Measurements from ENCODE around the gene ABRACL. TPM values are rescaled to one million over a fixed set of nuclear protein-coding genes. Genes with fewer than 3 reads are reported as not detected.
A peak's percentile ranks its signal among the peaks of the same experiment; 100 is the strongest.
"Not testable (repeated sequence)": the region's sequence is repeated elsewhere in the genome, so short reads cannot be mapped to it uniquely, and the experiment has no call there.

The ABRACL gene
- total RNA-seq, 1 donor from 2014 or later, result 17.2 TPM

DNA sequence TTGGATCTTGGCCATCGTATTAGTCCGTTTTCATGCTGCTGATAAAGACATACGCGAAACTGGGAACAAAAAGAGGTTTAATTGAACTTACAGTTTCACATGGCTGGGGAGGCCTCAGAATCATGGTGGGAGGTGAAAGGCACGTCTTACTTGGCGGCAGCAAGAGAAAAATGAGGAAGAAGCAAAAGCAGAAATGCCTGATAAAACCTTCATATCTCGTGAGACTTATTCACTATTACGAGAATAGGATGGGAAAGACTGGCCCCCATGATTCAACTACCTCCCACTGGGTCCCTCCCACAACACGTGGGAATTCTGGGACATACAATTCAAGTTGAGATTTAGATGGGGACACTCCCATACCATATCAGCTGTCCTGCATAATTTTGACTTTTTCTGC is 20.4 kb upstream of the ABRACL start:
- H3K36me3 ChIP-seq (ENCODE audit: control insufficient read depth in 3 of 3, insufficient read depth in 3 of 3, low read length in 3 of 3), result no peaks in the 10 kb centered on the region
- H3K9me3 ChIP-seq (ENCODE audit: control insufficient read depth in 3 of 3, low read length in 3 of 3), result no peaks in the 10 kb centered on the region
- no peak overlapping the region for H3K9ac ChIP-seq (ENCODE audit: low read depth in 1 of 3, low read length in 3 of 3)
- no peak overlapping the region for H3K27ac ChIP-seq (ENCODE audit: low read depth, low read length)
- no peaks in the 10 kb centered on the region for H3K27me3 ChIP-seq (ENCODE audit: control insufficient read depth in 3 of 3, insufficient read depth in 3 of 3, low read length in 3 of 3)
- no peak overlapping the region for H3K4me3 ChIP-seq (ENCODE audit: low read length in 3 of 3)
- H3K4me1 ChIP-seq (ENCODE audit: control insufficient read depth in 3 of 3, insufficient read depth in 3 of 3, low read length in 3 of 3), result no peaks in the 10 kb centered on the region

DNA sequence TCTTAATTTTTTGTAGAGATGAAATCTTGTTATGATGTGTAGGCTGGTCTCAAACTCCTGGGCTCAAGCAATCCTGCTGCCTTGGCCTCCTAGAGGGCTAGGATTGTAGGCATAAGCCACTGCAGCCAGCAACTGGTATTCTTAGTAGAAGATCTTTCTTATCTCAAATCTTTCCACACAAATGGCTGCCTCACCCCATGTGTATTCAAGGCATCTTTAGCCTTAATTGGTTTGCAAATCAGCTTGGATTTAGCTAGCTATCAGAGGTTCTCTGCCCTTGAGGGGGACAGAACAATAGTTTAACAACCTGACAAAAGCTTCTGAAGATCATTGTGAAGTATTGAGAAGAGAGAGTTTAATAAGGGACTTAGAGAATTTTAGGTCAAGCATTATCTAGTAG is 17.9 kb upstream of the ABRACL start:
- no peak overlapping the region for H3K27ac ChIP-seq (ENCODE audit: low read depth, low read length)
- H3K4me3 ChIP-seq (ENCODE audit: low read length in 3 of 3), result no peak overlapping the region
- H3K27me3 ChIP-seq (ENCODE audit: control insufficient read depth in 3 of 3, insufficient read depth in 3 of 3, low read length in 3 of 3), result no peaks in the 10 kb centered on the region
- no peaks in the 10 kb centered on the region for H3K36me3 ChIP-seq (ENCODE audit: control insufficient read depth in 3 of 3, insufficient read depth in 3 of 3, low read length in 3 of 3)
- no peaks in the 10 kb centered on the region for H3K4me1 ChIP-seq (ENCODE audit: control insufficient read depth in 3 of 3, insufficient read depth in 3 of 3, low read length in 3 of 3)
- H3K9ac ChIP-seq (ENCODE audit: low read depth in 1 of 3, low read length in 3 of 3), result no peak overlapping the region
- no peaks in the 10 kb centered on the region for H3K9me3 ChIP-seq (ENCODE audit: control insufficient read depth in 3 of 3, low read length in 3 of 3)

DNA sequence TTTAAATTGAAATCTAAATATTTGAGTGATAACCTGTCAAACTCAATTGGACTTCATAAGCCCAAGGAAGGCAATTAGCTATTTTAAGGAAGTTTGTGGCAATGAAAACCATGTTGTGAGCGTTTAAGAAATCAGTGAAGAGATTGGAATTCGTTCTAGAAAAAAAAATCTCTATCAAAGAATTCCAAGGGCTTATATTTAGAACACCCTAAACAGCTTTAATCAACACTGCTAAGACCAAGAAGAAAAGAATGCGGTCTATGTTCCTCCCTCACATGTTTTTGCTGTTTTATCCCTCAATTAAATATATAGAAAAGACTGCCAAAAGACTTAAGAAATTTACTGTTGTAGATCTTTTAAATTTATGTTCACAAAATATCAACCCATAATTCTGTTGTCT is 16.6 kb upstream of the ABRACL start:
- H3K36me3 ChIP-seq (ENCODE audit: control insufficient read depth in 3 of 3, insufficient read depth in 3 of 3, low read length in 3 of 3), result no peaks in the 10 kb centered on the region
- H3K27ac ChIP-seq (ENCODE audit: low read depth, low read length), result no peak overlapping the region
- H3K4me3 ChIP-seq (ENCODE audit: low read length in 3 of 3), result no peak overlapping the region

DNA sequence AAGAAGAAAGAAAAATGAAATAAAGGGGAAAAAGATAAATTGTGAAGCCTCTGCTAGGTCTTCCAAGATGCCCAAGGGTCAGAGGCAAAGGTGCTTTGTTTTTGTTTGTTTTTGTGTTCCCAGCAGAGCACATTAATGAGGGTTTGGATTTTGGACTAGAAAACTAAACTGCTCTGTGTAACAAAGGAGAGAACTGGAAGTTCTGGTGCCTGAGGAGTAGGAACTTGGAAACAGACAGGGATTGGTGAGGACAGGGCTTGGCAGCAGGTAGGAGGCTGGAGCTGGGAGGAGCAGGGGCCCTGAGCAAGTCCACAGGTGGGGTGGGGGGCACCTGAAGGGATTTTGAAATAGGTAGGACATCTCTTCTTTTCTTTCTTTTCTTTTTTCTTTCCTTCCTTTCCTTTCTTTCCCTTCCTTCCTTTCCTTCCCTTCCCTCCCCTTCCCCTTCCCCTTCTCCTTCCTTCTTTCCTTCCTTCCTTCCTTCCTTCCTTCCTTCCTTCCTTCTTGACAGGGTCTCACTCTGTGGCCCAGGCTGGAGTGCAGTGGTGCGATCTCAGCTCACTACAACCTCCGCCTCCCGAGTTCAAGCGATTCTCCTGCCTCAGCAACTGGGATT is 15.3 kb upstream of the ABRACL start:
- no peaks in the 10 kb centered on the region for H3K9me3 ChIP-seq (ENCODE audit: control insufficient read depth in 3 of 3, low read length in 3 of 3)
- peaks cover 3 to 11% (median 5%) of the 10 kb centered on the region in 3 donors for H3K4me1 ChIP-seq (ENCODE audit: control insufficient read depth in 3 of 3, insufficient read depth in 3 of 3, low read length in 3 of 3)
- H3K27ac ChIP-seq (ENCODE audit: low read depth, low read length), result no peak overlapping the region
- no peaks in the 10 kb centered on the region for H3K27me3 ChIP-seq (ENCODE audit: control insufficient read depth in 3 of 3, insufficient read depth in 3 of 3, low read length in 3 of 3)
- no peaks in the 10 kb centered on the region for H3K36me3 ChIP-seq (ENCODE audit: control insufficient read depth in 3 of 3, insufficient read depth in 3 of 3, low read length in 3 of 3)
- no peak overlapping the region for H3K9ac ChIP-seq (ENCODE audit: low read depth in 1 of 3, low read length in 3 of 3)
- H3K4me3 ChIP-seq (ENCODE audit: low read length in 3 of 3), result no peak overlapping the region

More for the DNA sequence above, 16.6 kb upstream of the ABRACL start:
- Histone ChIP-seq H3K27me3 (ENCODE audit: control insufficient read depth in 3 of 3, insufficient read depth in 3 of 3, low read length in 3 of 3) (no peaks in the 10 kb centered on the region), H3K9me3 (ENCODE audit: control insufficient read depth in 3 of 3, low read length in 3 of 3) (no peaks in the 10 kb centered on the region), H3K4me1 (ENCODE audit: control insufficient read depth in 3 of 3, insufficient read depth in 3 of 3, low read length in 3 of 3) (peaks cover 0 to 5% (median under 1%) of the 10 kb centered on the region in 3 donors), H3K9ac (ENCODE audit: low read depth in 1 of 3, low read length in 3 of 3) (no peak overlapping the region)

DNA sequence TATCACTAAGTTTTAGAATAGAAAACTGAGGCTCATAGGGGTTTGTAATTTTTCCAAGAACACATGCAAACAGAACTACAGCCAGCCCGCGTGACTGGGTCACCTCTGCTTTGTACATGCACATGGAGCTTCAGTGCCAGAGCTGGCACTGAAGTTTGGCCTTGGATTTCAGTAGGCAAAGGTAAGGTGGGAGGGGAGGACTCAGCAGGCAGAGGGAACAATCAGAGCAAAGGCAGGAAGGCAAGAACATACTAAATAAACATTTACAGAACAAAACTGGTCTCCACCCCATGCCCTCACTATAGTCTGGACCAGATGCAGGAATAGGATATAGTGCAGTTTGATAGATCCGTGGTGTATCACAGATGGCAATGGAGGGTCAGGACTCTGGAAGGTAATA is 13.6 kb upstream of the ABRACL start:
- Histone ChIP-seq H3K27me3 (ENCODE audit: control insufficient read depth in 3 of 3, insufficient read depth in 3 of 3, low read length in 3 of 3) (no peaks in the 10 kb centered on the region), H3K27ac (ENCODE audit: low read depth, low read length) (no peak overlapping the region), H3K36me3 (ENCODE audit: control insufficient read depth in 3 of 3, insufficient read depth in 3 of 3, low read length in 3 of 3) (no peaks in the 10 kb centered on the region), H3K4me3 (ENCODE audit: low read length in 3 of 3) (no peak overlapping the region), H3K4me1 (ENCODE audit: control insufficient read depth in 3 of 3, insufficient read depth in 3 of 3, low read length in 3 of 3) (peaks cover 3 to 11% (median 5%) of the 10 kb centered on the region in 3 donors), H3K9ac (ENCODE audit: low read depth in 1 of 3, low read length in 3 of 3) (no peak overlapping the region), H3K9me3 (ENCODE audit: control insufficient read depth in 3 of 3, low read length in 3 of 3) (no peaks in the 10 kb centered on the region)

DNA sequence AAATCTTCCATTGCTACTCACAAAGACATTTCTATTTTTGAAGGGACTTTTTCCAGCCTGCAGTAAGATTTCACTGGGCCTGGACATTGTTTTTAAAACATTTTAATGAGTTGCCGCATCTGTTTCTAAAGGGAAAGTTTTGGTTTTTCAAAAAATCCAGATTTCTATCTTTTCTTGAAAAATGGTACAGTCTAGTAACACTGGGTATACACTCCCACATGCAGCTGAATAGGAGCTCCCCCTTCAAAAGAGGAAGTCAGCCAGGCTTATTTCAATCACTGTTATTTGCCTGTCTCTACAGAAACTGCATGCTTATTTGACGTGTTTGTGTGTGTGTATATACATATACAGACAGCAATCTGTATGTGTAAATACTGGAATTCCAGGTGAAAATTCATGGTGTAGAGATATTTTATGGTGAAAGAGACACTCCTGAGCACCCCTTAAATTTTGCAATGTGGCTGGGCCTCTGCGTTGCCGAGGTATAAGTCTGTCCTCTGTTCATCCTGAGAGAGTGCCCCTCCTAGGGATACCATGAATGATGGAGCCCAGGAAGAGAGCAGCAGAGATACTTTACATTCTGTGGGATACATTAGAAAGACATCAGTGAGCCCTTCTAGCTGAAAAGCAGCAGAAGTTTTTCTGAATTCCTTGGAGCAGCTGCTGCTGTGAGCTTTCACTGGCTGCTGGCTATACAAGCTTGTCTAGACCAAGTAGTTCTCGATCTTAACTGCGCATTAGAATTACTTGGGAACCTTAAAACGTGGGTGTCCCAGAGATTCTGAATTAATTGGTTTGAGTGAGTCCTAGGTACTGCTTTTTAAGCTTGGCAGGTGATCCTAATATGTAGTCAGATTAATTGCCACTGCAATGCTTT is 12.0 kb upstream of the ABRACL start:
- Histone ChIP-seq H3K36me3 (ENCODE audit: control insufficient read depth in 3 of 3, insufficient read depth in 3 of 3, low read length in 3 of 3) (no peaks in the 10 kb centered on the region), H3K9ac (ENCODE audit: low read depth in 1 of 3, low read length in 3 of 3) (peak overlapping the region in 2 of 3 donors; percentile 18 to 34), H3K27ac (ENCODE audit: low read depth, low read length) (no peak overlapping the region), H3K4me3 (ENCODE audit: low read length in 3 of 3) (no peak overlapping the region), H3K9me3 (ENCODE audit: control insufficient read depth in 3 of 3, low read length in 3 of 3) (no peaks in the 10 kb centered on the region), H3K4me1 (ENCODE audit: control insufficient read depth in 3 of 3, insufficient read depth in 3 of 3, low read length in 3 of 3) (peaks cover 3 to 11% (median 5%) of the 10 kb centered on the region in 3 donors), H3K27me3 (ENCODE audit: control insufficient read depth in 3 of 3, insufficient read depth in 3 of 3, low read length in 3 of 3) (no peaks in the 10 kb centered on the region)

DNA sequence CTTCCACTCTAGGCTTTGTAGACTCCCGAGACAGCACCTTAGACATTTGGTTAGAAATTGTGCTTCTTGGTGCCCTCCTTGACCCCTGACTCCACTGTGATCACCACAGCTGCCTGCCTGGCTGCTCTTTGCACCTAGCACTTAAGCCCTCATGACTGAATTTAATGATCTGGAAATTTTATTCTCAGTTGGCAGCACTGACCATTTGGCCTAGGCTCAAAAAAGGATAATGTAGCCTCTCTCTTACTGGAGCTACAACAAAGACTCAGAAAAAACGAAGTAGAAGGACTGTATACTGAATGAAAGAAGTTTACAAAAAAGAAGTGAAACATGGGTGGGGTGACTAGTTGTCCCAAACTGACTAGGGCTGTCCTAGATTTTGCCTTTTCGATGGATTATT is 11.3 kb upstream of the ABRACL start:
- peak overlapping the region in 1 of 3 donors; percentile 34 for H3K9ac ChIP-seq (ENCODE audit: low read depth in 1 of 3, low read length in 3 of 3)
- H3K36me3 ChIP-seq (ENCODE audit: control insufficient read depth in 3 of 3, insufficient read depth in 3 of 3, low read length in 3 of 3), result no peaks in the 10 kb centered on the region
- no peak overlapping the region for H3K27ac ChIP-seq (ENCODE audit: low read depth, low read length)
- H3K4me3 ChIP-seq (ENCODE audit: low read length in 3 of 3), result no peak overlapping the region
- no peaks in the 10 kb centered on the region for H3K27me3 ChIP-seq (ENCODE audit: control insufficient read depth in 3 of 3, insufficient read depth in 3 of 3, low read length in 3 of 3)
- H3K9me3 ChIP-seq (ENCODE audit: control insufficient read depth in 3 of 3, low read length in 3 of 3), result no peaks in the 10 kb centered on the region
- H3K4me1 ChIP-seq (ENCODE audit: control insufficient read depth in 3 of 3, insufficient read depth in 3 of 3, low read length in 3 of 3), result peaks cover 3 to 11% (median 5%) of the 10 kb centered on the region in 3 donors

DNA sequence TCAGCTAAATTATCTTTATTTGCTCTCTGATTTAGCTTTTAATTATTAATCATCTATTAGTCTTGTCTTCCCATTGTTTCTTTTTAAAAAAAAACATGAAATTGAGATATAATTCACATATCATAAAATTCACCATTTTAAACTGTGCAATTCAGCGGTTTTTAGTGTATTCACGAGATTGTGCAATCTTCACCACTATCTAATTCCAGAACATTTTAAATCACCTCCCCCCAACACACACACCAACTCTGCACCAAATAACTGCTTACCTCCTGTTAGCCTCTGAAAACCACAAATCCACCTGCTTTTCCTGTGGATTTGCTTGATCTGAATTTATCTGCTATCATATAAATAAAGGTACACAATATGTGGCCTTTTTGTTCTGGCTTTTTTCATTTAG is 8.8 kb upstream of the ABRACL start:
- H3K27ac ChIP-seq (ENCODE audit: low read depth, low read length), result no peak overlapping the region
- no peaks in the 10 kb centered on the region for H3K9me3 ChIP-seq (ENCODE audit: control insufficient read depth in 3 of 3, low read length in 3 of 3)
- H3K9ac ChIP-seq (ENCODE audit: low read depth in 1 of 3, low read length in 3 of 3), result no peak overlapping the region
- H3K36me3 ChIP-seq (ENCODE audit: control insufficient read depth in 3 of 3, insufficient read depth in 3 of 3, low read length in 3 of 3), result no peaks in the 10 kb centered on the region
- no peaks in the 10 kb centered on the region for H3K27me3 ChIP-seq (ENCODE audit: control insufficient read depth in 3 of 3, insufficient read depth in 3 of 3, low read length in 3 of 3)
- H3K4me1 ChIP-seq (ENCODE audit: control insufficient read depth in 3 of 3, insufficient read depth in 3 of 3, low read length in 3 of 3), result peaks cover 3 to 11% (median 5%) of the 10 kb centered on the region in 3 donors
- H3K4me3 ChIP-seq (ENCODE audit: low read length in 3 of 3), result no peak overlapping the region

DNA sequence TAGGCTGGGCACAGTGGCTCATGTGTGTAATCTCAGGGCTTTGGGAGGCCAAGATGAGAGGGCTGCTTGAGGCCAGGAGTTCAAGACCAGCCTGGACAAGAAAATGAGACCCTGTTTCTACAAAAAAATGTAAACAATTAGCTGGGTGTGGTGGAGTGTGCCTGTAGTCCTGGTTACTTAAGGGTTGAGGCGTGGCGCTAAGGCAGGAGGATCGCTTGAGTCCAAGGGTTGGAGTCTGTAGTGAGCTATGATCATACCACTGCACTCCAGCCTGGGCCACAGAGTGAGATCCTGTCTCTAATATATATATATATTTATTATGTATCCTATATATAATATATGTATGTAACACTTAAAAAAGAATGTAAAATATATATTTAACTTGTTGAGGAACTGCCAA is 7.9 kb upstream of the ABRACL start:
- Histone ChIP-seq H3K9me3 (ENCODE audit: control insufficient read depth in 3 of 3, low read length in 3 of 3) (no peaks in the 10 kb centered on the region), H3K4me3 (ENCODE audit: low read length in 3 of 3) (no peak overlapping the region), H3K27ac (ENCODE audit: low read depth, low read length) (no peak overlapping the region), H3K36me3 (ENCODE audit: control insufficient read depth in 3 of 3, insufficient read depth in 3 of 3, low read length in 3 of 3) (no peaks in the 10 kb centered on the region), H3K27me3 (ENCODE audit: control insufficient read depth in 3 of 3, insufficient read depth in 3 of 3, low read length in 3 of 3) (no peaks in the 10 kb centered on the region), H3K9ac (ENCODE audit: low read depth in 1 of 3, low read length in 3 of 3) (no peak overlapping the region), H3K4me1 (ENCODE audit: control insufficient read depth in 3 of 3, insufficient read depth in 3 of 3, low read length in 3 of 3) (peaks cover 3 to 11% (median 5%) of the 10 kb centered on the region in 3 donors)

DNA sequence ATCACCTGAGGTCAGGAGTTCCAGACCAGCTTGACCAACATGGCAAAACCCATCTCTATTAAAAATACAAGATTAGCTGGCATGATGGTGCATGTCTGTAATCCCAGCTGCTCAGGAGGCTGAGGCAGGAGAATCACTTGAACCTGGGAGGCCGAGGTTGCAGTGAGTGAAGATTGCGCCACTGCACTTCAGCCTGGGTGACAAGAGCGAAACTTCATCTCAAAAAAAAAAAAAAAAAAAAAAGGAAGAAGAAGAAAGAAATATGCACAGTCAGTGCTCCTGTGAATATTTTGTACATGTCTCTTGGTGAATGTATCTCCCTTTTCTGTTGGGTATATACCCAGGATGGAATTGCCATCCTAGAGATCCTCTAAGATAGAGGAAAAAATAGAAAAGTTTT is 3.1 kb upstream of the ABRACL start:
- not testable (repeated sequence) for H3K36me3 ChIP-seq (ENCODE audit: control insufficient read depth in 3 of 3, insufficient read depth in 3 of 3, low read length in 3 of 3); H3K9ac ChIP-seq (ENCODE audit: low read depth in 1 of 3, low read length in 3 of 3); H3K9me3 ChIP-seq (ENCODE audit: control insufficient read depth in 3 of 3, low read length in 3 of 3); H3K27ac ChIP-seq (ENCODE audit: low read depth, low read length); H3K4me3 ChIP-seq (ENCODE audit: low read length in 3 of 3); H3K27me3 ChIP-seq (ENCODE audit: control insufficient read depth in 3 of 3, insufficient read depth in 3 of 3, low read length in 3 of 3)
- H3K4me1 ChIP-seq (ENCODE audit: control insufficient read depth in 3 of 3, insufficient read depth in 3 of 3, low read length in 3 of 3), result peaks cover 3 to 16% (median 4%) of the 10 kb centered on the region in 3 donors

Measured in skeletal muscle tissue (tissue), 4 donors.